Upper lobe of right lung (tissue), 1 donor: Measurements from ENCODE around the gene NTNG1. TPM values are rescaled to one million over a fixed set of nuclear protein-coding genes. Genes with fewer than 3 reads are reported as not detected.
A peak's percentile ranks its signal among the peaks of the same experiment; 100 is the strongest.

Experiments used
- ATAC-seq: fragments of 200-7000 bp; cut with Tn5 transposase; one replicate; pipeline ENCODE4 v1.9.1; 2020; ENCODE audit warnings: mild to moderate bottlenecking, moderate library complexity
- DNase-seq: peaks from one replicate; pipeline ENCODE4 v3.0.0-alpha.2; 2020
- H3K27ac ChIP-seq: fragments of 200-600 bp; one replicate; pipeline ENCODE4 v1.8.0; 2022
- H3K27me3 ChIP-seq: fragments of 200-600 bp; one replicate; pipeline ENCODE4 v1.8.0; 2022; ENCODE audit warnings: mild to moderate bottlenecking
- H3K36me3 ChIP-seq: fragments of 200-600 bp; one replicate; pipeline ENCODE4 v1.8.0; 2022
- H3K4me1 ChIP-seq: fragments of 200-600 bp; one replicate; pipeline ENCODE4 v1.8.0; 2022
- H3K4me3 ChIP-seq: fragments of 200-600 bp; one replicate; pipeline ENCODE4 v1.8.0; 2022; ENCODE audit warnings: mild to moderate bottlenecking
- H3K9me3 ChIP-seq: fragments of 200-600 bp; one replicate; pipeline ENCODE4 v1.8.0; 2022
- intact Hi-C: fragments of 100-400 bp; cut with DNase I; formaldehyde crosslinking; loops from one replicate; pipeline ENCODE4 v1.11.0; 2022
- total RNA-seq: library from RNA; stranded (reverse); fragmentation: NEBNext Ultra II Directional; extraction: Animal tissue kit (Norgen Biotek cat#: 25700); gene quantifications from one replicate; pipeline ENCODE4 v1.2.1, GENCODE V29; 2021
- TF ChIP-seq, protein P1 (sequence below): fragments of 200-600 bp; IDR thresholded peaks from one replicate; pipeline ENCODE4 v1.8.0; 2022; ENCODE audit warnings: antibody characterized with exemption
- donor health status: DM: no; HTN: yes; CAD: no; lungs with severe emphysema.

The NTNG1 gene
- total RNA-seq, 1 donor from 2014 or later = 12.6 TPM

DNA sequence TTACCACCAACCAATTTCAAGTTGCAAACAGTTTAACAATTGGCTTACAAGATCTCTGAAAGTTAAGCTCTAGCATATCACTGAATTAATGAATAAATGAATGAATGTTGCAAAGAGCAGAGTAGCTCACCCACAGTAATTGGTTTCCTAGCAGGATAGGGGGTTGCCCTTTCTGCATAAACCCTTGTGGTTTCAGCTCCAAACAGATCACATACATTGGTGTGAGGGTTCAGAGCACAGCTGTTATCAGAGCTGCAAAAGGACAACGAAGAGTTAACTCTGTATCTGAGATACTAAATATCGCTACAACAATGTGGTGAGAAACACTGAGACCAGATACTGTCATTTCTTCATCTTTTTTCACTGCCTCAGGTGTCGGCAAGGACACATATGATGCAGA lies 46.6 kb downstream of the NTNG1 start:
- Histone ChIP-seq H3K4me1 (no peaks in the 10 kb centered on the region), H3K4me3 (no peak overlapping the region), H3K27me3 (peaks cover 12% of the 10 kb centered on the region), H3K36me3 (no peaks in the 10 kb centered on the region), H3K27ac (no peak overlapping the region), H3K9me3 (no peaks in the 10 kb centered on the region)
- TF ChIP-seq, protein P1, sequence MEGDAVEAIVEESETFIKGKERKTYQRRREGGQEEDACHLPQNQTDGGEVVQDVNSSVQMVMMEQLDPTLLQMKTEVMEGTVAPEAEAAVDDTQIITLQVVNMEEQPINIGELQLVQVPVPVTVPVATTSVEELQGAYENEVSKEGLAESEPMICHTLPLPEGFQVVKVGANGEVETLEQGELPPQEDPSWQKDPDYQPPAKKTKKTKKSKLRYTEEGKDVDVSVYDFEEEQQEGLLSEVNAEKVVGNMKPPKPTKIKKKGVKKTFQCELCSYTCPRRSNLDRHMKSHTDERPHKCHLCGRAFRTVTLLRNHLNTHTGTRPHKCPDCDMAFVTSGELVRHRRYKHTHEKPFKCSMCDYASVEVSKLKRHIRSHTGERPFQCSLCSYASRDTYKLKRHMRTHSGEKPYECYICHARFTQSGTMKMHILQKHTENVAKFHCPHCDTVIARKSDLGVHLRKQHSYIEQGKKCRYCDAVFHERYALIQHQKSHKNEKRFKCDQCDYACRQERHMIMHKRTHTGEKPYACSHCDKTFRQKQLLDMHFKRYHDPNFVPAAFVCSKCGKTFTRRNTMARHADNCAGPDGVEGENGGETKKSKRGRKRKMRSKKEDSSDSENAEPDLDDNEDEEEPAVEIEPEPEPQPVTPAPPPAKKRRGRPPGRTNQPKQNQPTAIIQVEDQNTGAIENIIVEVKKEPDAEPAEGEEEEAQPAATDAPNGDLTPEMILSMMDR = no peak
- DNase-seq = no peak
- intact Hi-C loops = no loop called here
- ATAC-seq = no peak

DNA sequence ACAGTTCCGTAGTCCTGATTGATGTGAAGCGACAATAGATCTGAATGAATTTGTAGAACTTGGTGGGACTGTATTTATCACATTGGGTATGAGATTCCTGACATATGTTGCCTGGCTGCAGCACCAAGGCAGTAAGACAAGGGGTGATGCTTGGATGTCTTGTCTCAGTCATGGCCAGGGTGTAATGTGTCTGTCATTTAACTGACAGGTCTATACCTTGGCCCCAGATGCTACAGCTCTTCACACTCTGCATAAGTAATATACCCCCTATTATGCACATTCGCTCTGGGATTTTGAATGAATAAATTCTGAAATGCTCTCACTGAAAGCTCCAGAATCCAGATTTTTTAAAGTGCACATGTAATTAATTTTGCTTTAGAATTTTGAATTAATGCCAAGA lies 47.3 kb downstream of the NTNG1 start:
- H3K27ac ChIP-seq = no peak overlapping the region
- peaks cover 6% of the 10 kb centered on the region for H3K27me3 ChIP-seq
- no peaks in the 10 kb centered on the region for H3K4me1 ChIP-seq
- H3K36me3 ChIP-seq = no peaks in the 10 kb centered on the region
- intact Hi-C loops = no loop called here
- ATAC-seq (no peak), DNase-seq (no peak)
- H3K4me3 ChIP-seq = no peak overlapping the region
- TF ChIP-seq, protein P1 = no peak
- H3K9me3 ChIP-seq = no peaks in the 10 kb centered on the region

DNA sequence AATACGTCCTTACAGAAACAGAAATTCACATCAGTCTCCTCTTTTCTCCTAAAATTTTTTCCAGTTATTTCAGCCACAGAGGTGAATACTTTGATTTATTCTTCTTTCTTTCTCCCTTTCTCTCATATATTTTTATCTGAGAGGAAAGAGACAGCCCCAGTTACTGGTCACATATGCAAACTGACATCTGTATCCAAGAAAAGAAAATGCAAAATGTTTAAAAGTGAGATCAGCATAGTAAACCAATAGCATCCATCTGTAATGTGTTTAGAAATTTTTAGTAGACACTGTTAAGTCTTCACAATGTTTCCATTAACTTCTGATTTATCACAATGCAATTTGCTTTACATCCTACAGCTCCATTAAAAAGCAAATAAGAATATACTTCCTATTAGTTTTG lies 53.5 kb downstream of the NTNG1 start:
- DNase-seq = no peak
- intact Hi-C loops = no loop called here
- Histone ChIP-seq H3K9me3 (no peaks in the 10 kb centered on the region), H3K27ac (no peak overlapping the region), H3K36me3 (no peaks in the 10 kb centered on the region), H3K4me3 (no peak overlapping the region), H3K4me1 (no peaks in the 10 kb centered on the region), H3K27me3 (no peaks in the 10 kb centered on the region)
- ATAC-seq = no peak
- TF ChIP-seq, protein P1 = no peak

DNA sequence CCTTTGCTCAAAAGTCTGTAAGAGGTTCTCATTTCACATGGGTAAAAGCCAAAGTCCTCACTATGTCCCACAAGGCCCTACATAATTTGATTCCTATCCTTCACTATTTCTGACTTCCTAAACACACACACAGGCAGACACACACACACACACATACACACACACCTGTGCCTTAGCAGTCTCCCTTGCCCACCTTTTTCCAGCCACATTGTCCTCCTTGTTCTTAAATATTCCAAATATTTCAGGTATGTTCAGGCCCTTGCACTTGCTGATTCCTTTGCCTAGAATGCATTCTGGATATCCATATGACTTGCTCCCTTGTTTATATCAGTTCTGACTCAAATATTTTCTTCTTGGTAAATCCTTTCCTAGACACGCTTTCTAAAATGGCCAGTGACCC lies 54.6 kb downstream of the NTNG1 start:
- ATAC-seq = no peak
- Histone ChIP-seq H3K36me3 (no peaks in the 10 kb centered on the region), H3K4me1 (no peaks in the 10 kb centered on the region), H3K27me3 (no peaks in the 10 kb centered on the region), H3K4me3 (no peak overlapping the region), H3K9me3 (no peaks in the 10 kb centered on the region), H3K27ac (no peak overlapping the region)
- intact Hi-C loops = no loop called here
- no peak for DNase-seq
- TF ChIP-seq, protein P1 = no peak

DNA sequence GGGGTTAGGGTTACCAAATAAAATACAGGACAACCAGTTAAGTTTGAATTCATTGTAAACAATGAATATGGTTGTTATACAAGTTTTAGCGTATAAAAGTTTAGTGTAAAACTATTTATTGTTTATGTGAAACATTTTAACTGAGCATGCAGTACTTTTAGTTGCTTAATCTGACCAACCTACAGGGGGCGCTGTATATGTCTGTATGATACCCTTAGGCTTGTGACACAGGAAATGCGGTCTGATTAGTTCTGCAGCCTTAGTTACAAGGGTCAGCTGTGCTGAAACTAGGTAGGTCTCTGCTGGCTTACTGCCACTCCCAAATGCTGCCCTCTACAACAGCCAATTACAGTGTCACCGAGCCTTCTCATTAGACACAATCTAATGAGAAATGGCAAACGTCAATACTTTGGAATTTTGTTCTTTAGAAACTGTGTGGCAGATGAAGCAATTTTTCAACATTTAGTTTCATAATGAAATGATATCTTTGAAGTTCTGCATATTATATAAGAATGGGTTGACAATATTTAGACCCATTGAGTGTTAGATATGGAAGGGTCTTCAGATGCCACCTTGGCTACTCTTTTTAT lies 56.2 kb downstream of the NTNG1 start:
- Histone ChIP-seq H3K9me3 (no peaks in the 10 kb centered on the region), H3K4me3 (no peak overlapping the region), H3K4me1 (no peaks in the 10 kb centered on the region), H3K27me3 (no peaks in the 10 kb centered on the region), H3K36me3 (no peaks in the 10 kb centered on the region), H3K27ac (no peak overlapping the region)
- intact Hi-C loops = no loop called here
- TF ChIP-seq, protein P1 = peak; percentile 28
- ATAC-seq (no peak), DNase-seq (no peak)

DNA sequence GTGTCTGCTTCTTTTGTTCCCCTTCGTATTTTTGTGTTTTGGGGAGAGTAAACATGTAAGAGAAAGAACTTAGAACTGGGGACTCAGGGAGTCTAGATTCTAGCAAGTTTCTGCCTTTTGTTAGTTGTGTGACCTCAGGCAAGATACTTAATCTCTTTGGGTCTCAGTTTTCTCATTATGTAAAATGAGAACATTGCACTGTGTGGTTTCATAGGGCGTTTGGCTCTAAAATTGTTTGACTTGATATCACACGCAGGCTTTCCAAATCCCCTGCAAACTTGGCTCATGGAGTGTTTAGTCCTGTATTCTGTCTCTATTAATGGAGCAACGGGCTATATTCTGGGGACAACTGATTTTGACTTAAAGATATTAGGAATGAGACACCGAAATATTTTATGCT lies 57.7 kb downstream of the NTNG1 start:
- Histone ChIP-seq H3K4me1 (no peaks in the 10 kb centered on the region), H3K27me3 (no peaks in the 10 kb centered on the region), H3K27ac (no peak overlapping the region), H3K36me3 (no peaks in the 10 kb centered on the region), H3K4me3 (no peak overlapping the region), H3K9me3 (no peaks in the 10 kb centered on the region)
- ATAC-seq = no peak
- DNase-seq = no peak
- intact Hi-C loops = no loop called here
- TF ChIP-seq, protein P1 = no peak
